ENCODE data around the gene FOXP2.
"Not testable (repeated sequence)": the region's sequence is repeated elsewhere in the genome, so short reads cannot be mapped to it uniquely, and the experiment has no call there.

FOXP2 gene

DNA sequence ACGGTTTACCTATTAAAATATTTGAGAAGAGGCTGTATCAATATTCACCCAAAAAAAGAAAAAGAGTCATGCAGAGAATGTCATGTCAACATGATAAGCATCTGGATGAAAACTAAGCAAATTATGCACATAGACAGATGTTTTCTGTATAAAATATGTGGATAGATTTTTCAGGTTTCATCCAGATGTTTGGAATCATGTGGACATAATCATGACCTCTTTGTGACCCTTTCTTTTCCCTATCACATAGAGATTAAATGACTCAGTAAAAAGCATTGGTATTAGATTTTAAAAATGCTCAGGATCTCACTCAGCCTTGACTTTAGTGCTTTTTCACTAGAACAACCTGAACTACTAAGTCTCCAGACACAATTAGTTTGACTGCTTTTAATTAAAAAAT, 90.0 kb downstream of the FOXP2 start:
- no peak for DNase-seq (ENCODE audit: low read depth)

DNA sequence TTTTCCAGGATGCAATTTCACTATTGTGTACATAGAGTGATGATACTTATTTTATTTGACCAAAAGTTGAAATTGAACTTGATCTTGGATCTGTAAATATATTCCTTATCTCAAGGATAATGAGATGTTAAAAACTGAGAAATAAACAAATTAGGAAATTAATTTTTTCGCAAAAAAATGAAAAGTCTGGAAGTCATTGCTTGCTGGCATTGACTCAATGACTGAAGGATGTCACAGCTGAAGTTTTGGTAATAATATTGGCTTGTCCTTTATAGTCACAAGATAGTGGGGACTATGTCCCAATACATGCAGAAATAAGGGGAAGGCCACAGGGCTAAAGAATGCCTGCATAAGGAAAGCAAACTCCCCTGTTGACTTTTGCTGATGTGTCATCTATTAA, 92.8 kb downstream of the FOXP2 start:
- DNase-seq (ENCODE audit: low read depth) = no peak

DNA sequence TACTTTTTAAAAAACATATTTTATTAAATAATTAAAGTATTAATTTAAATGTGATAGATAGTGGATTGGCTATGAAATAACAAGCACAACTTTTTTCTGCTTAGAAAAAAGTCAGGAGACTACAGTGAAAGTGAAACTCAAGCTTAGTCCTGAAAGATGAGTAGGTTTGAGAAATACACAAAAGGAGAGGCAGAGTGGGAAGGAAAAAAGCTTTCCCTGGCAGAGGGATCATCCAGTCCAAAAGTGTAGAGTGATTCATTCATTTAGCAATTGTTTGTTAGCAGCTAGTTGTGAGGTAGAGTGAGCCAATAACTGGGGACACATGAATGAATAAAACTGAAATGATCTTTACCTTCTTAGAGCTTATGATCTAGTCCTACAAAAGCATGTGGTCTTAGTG, 93.5 kb downstream of the FOXP2 start:
- no peak for DNase-seq (ENCODE audit: low read depth)

DNA sequence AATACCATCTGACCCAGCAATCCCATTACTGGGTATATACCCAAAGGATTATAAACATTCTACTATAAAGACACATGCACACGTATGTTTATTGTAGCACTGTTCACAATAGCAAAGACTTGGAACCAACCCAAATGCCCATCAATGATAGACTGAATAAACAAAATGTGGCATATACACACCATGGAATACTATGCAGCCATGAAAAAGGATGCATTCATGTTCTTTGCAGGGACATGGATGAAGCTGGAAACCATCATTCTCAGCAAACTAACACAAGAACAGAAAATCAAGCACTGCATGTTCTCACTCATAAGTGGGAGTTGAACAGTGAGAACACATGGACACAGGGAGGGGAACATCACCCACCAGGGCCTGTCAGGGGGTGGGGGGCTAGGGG, 96.2 kb downstream of the FOXP2 start:
- DNase-seq (ENCODE audit: low read depth) = not testable (repeated sequence)

DNA sequence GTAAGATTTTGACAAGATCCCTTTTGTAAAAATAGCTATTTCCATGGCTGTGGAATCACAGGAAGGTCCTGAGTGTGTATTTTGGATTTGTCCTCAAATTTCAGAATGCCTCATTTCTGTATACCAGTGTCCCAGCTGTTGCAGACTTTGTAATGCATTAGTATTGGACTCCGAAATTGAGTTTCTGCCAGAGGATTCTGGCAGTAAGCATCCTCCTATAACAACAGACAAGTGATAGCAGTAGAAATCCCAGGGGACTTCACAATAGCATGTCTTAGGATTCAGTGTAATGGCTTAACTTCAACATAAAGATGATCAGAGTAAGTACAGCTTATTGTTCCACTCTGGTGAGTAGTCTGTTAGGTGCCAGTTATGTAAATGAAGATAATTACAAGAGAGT, 104.6 kb downstream of the FOXP2 start:
- no peak for DNase-seq (ENCODE audit: low read depth)

DNA sequence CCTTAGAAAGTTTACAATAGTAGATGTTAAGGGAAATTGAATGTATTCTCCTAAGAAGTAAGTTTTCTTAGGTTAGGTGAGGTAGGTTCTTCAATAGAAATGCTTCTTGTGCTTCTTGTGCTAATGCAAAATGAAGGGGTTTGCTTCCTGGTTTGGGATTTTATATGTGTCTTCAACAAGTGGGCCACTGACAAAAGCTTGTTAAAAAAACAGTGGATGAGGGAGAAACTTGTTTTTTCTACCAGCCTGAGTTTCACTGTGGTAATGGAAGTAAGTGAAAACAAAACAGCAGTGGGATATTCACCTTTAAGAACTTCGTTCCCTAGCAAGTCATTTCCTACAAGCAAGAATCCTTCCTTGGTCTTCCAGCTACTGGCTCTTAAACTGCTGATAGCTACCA, 107.5 kb downstream of the FOXP2 start:
- DNase-seq (ENCODE audit: low read depth) = no peak

DNA sequence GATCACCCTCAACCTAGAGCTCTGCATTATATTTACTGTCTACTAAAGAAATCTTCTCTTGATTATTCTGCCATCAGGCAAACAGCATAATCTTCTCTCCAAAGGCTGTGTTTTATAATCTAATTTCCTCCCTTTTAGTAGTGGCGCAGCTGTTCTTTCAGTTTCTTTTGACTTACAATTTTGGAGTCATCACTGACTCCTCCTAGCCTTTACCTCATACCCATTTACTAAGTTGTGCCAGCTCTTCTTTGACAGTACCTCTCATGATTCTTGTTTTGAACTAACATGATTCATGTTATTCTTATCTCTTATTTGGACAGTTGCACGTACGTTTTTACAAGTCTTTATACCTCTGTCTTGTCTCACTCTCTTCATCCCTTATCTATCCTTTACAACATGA, 113.0 kb downstream of the FOXP2 start:
- no peak for DNase-seq (ENCODE audit: low read depth)

DNA sequence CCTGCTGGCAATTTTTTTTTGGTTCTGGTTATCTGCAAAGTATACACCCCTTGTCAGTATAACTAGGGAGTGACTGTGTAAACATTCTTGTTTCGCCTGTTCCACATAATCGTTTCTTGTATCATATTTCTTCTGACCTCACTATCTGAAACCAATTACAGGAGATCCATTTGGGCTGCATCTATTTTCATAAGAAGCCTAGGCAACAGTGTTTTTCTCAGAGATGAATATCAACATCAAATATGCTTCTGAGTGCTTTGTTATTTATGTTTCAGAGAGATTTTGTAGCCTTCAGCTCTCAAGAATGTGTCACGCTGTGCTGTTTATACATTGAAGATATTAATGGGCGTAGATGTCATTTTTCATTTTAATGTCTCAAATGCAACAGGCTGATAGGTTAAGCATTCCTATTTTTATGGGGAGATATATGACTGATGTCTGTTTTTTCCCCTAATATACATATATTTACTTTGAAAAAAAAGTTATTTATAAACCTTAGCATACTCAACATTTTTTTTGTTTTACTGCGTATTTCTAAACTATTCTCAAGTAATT, 115.5 kb downstream of the FOXP2 start:
- peak; percentile 9 for DNase-seq (ENCODE audit: low read depth)

DNA sequence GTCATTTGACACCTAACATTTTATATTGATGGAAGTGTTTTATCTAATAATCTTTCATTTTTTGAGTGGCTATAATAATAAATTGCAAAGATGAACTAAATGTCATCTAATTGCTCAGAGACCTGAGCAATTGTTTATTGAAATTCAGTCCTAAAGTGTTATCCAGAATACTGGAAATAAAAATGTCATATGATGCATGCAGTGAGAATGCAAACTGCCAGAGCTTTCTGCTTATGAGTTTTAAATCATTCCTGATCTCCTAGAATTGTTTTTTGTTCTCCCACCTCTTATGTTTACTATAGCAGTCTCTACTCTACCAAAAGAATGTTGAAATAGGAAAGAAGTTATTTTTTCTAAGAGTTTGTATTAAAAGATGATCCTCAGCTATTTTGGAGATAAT, 116.7 kb downstream of the FOXP2 start:
- DNase-seq (ENCODE audit: low read depth) = no peak

DNA sequence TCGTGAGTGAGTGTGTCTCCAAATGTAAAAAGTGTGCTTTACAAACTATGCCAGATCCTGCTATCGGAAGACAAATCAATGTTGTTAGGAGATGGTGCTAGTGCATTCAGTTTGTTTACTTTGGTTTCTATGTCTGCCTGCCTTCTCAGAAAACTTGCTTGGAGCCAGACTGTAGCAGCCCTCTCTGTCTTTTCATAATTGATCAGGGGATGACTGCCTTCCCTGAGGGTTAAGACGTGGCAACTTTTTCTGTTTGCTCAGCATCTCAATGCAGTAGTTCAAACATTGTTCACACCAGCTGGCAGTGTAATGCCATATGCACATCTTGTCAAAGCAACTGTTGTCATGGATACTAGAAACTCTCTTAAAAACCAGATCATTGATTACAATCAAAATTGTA, 118.5 kb downstream of the FOXP2 start:
- DNase-seq (ENCODE audit: low read depth) = no peak

DNA sequence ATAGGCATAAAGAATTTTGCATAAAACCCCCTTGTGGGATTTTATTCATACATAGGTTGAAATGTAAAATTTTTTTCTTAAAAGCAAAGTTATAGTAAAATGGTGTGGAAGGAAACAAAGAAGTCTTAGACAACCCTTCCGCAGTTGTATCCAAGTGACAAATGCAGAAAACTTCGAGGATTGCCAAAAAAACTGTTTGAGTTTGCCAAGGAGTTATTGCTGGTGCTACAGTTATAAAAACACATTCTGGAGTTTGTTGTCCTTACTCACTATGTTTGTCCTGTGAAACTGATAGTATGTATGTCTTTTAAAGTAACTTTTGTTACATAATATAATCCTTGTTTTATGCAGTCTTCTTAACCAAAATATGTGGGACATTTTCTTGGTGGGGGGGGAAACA, 120.3 kb downstream of the FOXP2 start:
- DNase-seq (ENCODE audit: low read depth) = no peak

DNA sequence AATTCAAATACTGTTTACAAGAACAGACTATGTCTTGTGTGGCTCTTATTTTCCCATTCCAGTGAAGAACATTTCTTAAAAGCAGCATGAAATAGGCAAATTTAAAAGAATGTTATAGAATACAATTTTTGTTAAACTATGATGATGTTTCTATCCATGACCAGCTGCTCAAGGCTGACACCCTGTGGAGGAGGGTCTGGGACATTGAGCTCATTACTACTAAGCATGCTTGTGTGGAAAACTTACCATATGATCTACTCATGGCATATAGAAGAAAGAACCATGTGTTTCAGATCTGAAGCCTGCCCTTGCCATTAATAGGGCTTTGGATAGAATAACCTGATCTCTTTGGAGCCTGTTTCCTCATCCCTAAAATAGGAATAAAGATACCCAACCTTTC, 125.0 kb downstream of the FOXP2 start:
- DNase-seq (ENCODE audit: low read depth) = no peak

DNA sequence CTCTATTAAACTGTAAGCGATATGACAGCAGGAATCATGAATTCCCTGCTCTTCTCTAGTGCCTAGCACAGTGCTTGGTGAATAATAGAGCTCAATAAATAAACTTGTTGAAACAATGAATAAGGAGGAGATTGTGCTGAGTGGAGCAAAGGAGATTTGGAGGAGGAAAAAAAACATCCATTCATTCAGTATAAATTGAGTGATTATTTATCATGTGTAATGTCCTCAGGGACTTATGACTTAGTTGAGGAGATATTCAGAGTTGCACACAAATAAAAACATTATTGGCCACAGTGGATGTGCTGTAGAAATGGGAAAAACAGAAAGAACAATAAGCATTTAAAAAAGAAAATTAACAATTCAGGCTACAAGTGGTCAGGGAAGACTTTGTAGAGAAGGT, 125.7 kb downstream of the FOXP2 start:
- DNase-seq (ENCODE audit: low read depth) = no peak

DNA sequence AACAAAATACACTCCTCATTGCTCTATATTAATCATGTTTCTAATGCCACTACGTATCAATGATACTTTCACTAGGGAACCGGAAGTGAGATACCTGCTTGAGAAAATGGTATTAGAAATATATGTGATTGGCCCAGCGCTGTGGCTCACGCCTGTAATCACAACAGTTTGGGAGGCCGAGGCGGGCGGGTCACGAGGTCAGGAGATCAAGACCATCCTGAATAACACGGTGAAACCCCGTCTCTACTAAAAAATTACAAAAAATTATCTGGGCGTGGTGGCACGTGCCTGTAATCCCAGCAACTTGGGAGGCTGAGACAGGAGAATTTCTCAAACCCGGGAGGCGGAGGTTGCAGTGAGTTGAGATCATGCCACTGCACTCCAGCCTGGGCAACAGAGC, 132.7 kb downstream of the FOXP2 start:
- not testable (repeated sequence) for DNase-seq (ENCODE audit: low read depth)

DNA sequence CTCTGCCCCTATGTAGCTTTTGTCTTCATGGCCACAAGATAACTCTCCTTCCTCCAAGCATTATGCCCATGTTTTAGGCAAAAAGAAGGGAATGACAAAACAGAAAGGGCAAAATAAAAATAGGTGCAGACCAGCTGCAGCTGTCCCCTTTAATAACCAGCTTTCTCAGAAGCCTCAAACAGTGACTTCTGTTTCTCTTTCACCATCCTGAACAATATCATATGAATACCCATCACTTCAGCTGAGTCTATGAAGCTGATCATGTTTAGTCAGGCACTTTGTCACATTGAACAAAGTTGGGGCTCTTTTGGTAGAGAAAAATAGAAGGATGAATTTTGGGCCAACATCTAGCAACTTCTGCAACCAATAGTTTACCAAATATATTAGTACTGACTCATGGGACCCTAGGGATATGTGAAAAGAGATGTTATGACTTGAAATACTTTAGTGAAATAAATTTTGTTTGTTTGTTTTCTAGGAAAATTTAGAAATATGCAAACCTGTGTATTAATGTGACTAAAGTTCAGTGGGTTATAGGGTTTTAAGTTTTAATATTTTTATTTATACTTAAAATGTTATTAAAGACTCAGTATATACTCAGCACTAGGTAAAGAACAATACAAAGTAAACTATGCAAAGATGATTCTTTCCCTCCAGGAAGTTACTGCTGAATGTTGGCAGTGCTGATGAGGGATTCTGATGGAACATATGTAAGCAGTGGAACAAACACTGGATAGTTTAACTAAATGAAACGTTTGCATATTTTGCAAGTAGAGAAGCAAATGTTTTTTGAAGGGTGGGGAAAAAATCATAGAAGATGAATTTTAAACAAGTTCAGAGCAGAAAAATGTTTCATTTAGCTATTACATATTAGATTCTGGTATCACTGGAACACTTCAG, 133.7 kb downstream of the FOXP2 start:
- no peak for DNase-seq (ENCODE audit: low read depth)

DNA sequence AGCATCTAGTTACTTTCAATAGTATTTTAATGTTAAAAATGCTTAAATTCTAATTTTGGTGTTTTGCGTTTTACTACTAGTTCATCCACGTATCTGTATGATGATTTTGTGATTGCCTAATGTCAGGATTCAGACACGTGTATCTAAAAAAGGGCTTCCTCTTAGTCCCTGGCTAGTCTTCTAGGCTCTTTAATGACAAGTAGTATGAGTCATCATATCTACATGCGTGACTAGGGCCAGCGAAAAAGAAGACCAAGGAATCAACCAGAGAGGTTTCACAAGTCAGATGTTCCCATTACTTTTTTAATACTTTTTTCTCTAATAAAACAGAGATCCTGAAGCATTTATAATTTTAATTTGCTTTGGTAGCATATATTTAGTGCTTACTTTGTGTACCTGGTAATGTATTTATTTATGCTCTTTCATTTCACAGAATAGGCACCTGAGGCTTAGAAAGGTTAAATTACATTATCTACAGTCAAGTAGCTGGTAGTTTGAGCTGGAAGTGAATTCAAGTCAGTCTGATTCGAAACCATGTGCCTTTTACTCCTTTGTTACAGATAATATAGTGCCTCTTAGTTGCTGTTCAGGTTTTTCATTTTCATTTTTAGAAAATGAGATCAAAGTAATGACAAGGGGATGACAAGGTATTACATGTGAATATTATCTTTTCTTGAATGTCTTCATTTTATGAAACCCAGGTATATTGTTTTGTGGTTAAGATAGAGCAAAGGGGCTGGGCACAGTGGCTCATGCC, 140.3 kb downstream of the FOXP2 start:
- DNase-seq (ENCODE audit: low read depth) = peak; percentile 20

DNA sequence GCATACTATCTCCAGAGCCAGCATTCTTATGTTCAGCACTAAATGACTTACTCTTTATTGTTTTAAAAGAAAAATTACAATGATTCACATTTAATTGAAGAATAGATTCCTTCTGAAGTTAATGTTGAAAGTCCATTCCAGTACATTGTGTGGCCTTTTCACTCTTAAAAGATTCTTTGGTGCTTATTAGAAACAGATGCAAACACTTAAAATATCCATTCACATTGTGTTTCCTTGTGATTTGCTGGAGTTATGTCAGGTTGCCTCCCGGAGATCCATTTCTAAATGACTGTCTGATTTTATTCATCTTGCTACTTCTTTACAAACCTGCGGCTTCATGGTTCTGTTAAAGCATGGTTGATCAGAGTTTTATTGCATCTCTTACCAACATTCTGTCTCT, 152.8 kb downstream of the FOXP2 start:
- no peak for DNase-seq (ENCODE audit: low read depth)

DNA sequence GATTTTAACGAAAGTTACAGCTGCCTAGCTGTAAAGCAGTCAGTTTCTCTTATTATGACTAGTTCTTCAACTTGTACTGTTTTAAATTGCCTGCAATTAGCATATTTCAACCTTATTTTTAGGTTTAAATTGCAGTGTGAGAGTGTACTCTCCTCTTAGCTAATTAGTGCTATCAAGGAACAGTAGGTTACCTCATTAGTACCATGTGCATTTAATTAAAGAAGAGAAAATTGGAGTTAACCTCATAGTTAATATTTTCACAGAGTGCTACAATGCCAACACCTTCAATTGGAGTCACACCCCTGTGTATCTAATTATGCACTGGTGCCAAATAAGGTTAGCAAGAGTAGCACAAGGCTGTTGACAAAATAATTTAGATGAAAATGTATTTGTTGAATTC, 154.6 kb downstream of the FOXP2 start:
- DNase-seq (ENCODE audit: low read depth) = no peak

DNA sequence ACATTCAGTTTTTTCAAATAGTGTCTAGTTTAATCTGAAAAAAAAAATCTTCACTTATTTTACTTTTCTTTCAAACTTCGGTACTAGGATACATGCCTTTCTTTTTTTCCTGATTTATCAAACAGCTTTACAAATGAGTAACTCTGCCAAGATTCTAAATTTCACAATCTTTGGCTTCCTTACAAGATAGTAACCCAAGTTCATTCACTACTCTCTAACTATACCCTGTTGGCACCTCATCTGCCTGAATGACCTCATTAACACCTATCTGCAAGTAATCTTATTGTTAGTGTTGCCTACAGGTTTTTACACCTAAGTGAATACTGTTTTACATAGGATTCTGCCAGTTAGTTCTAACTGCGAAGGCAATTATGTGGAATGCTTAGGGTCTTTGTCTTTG, 159.8 kb downstream of the FOXP2 start:
- no peak for DNase-seq (ENCODE audit: low read depth)

DNA sequence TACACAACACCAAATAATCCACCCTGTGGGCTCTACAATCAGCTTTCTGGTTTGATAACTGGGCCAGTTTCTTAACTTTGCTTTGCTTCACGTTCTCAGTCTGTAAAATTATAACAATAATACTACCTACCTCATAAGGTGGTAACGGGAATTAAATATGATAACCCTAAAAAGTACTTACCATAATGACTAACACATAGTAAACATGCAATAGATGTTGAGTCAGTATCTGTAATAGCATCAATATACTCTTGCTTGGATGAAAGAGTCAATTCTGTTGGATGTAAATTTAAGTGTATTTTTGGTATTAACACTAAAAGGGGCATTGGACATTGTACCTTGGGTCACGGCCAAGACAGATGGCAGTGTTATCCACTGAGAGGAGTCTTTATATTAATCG, 160.5 kb downstream of the FOXP2 start:
- DNase-seq (ENCODE audit: low read depth) = no peak

DNA sequence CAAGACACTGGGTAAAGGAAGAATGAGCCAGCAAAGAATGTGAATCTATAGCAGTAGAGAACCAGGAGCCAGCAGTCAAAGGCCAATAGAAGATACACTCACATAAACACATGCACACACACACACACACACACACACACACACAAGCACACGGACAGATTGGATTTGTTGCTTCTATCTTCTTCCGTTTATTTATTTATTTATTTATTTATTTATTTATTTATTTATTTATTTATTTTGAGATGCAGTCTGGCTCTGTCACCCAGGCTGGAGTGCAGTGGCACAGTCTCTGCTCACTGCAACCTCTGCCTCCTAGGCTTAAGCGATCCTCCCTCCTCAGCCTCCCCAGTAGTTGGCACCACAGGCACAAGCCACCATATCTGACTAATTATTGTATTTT, 166.3 kb downstream of the FOXP2 start:
- not testable (repeated sequence) for DNase-seq (ENCODE audit: low read depth)

DNA sequence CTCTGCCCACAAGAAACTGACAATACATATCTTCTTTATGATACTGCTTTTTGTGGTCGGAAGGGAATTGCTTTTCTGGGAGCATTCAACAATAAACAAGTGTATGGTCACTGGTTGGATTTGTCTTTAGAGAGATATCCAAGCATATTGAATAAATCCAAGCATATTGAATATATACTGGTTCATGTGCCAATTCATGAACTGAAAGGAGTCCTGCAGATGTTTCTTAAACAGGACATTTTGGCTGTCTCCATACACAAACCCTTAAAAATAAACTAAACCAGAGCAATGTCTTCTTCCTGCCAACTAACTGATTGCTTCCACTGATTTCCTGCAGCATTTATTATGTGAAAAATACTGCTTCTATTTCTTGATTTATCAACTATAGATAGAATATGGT, 173.9 kb downstream of the FOXP2 start:
- no peak for DNase-seq (ENCODE audit: low read depth)

DNA sequence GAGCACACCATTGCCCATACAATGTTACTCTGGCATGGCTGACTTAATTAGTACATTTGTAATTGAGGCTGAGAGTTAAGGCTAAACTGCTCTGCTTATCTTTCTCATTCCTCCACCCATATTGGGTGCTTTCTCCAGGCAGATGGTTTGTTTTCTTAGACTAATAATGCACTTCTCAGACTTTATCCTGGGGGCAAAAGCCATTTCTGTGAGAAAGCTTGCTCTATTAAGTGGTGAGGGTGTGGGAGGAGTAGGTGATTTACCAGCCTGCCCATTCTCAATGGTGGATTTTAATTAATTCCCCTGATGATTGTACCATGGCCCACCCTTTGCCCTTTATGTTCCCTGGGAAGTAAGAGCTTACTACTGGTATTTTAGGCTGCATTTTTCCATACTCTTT, 174.8 kb downstream of the FOXP2 start:
- no peak for DNase-seq (ENCODE audit: low read depth)
